Lower leg skin (tissue), 4 donors: ENCODE results near the gene DOK7. TPM values are rescaled to one million over a fixed set of nuclear protein-coding genes. Genes with fewer than 3 reads are reported as not detected.

Source experiments
- DNase-seq, 2 donors: peaks; one replicate each; pipeline ENCODE4 v3.0.0-alpha.2; 2019; ENCODE audit warnings: low spot score in 2 of 2
- H3K4me3 ChIP-seq: fragments of 200-600 bp; sonication (generic); 2 replicates; pipeline ENCODE4 v1.5.1; 2017; ENCODE audit warnings: mild to moderate bottlenecking, low read depth; ENCODE audit not compliant: poor library complexity, severe bottlenecking
- CTCF ChIP-seq, 3 donors: fragments of 450-650 bp; IDR thresholded peaks; one replicate each; pipeline ENCODE4 v1.5.1; 2016; ENCODE audit warnings: antibody characterized with exemption in 3 of 3, mild to moderate bottlenecking in 3 of 3, moderate library complexity in 2 of 3
- POLR2A ChIP-seq, 2 donors: fragments of 450-650 bp; IDR thresholded peaks; one replicate each; pipeline ENCODE4 v1.6.1; 2016 to 2017; ENCODE audit warnings: antibody characterized with exemption in 2 of 2, mild to moderate bottlenecking in 1 of 2, moderate library complexity in 1 of 2
- WGBS, 2 donors: methylation state at CpG; one replicate each; pipeline ENCODE4 v1.1.5; 2018; 5-methylcytosine and 5-hydroxymethylcytosine counted together
- intact Hi-C: fragments of 100-400 bp; cut with DNase I; formaldehyde crosslinking; loops from one replicate; pipeline ENCODE4 v1.15.0; 2023; ENCODE audit warnings: low total_unique reads
- total RNA-seq, 4 donors: library from RNA; depleted of rRNA; stranded (reverse); fragments of >200 nt; gene quantifications; one replicate each; pipeline ENCODE4 v1.1.0, GENCODE V29; 2016

DOK7 gene
- total RNA-seq, 4 donors from 2014 or later = 1.9 to 9.8 (median 5.9) TPM

- H3K4me3 ChIP-seq = no peak overlapping the region
- WGBS, 2 donors = 86 to 91% methylated on average over 19 to 23 of the region's 23 CpGs
- DNase-seq = no peak
- TF ChIP-seq CTCF (IDR thresholded peaks at IDR 0.05) (no peak), POLR2A (IDR thresholded peaks at IDR 0.05) (no peak)
- intact Hi-C loops = no loop called here
Observed at GRCh38 chr4:3471098-3471760, 8.1 kb downstream of the DOK7 start.

- intact Hi-C loops = no loop called here
- 90 to 95% methylated on average over 14 to 15 of the region's 15 CpGs for WGBS, 2 donors
Observed at GRCh38 chr4:3471886-3472285, 8.8 kb downstream of the DOK7 start.

DNA sequence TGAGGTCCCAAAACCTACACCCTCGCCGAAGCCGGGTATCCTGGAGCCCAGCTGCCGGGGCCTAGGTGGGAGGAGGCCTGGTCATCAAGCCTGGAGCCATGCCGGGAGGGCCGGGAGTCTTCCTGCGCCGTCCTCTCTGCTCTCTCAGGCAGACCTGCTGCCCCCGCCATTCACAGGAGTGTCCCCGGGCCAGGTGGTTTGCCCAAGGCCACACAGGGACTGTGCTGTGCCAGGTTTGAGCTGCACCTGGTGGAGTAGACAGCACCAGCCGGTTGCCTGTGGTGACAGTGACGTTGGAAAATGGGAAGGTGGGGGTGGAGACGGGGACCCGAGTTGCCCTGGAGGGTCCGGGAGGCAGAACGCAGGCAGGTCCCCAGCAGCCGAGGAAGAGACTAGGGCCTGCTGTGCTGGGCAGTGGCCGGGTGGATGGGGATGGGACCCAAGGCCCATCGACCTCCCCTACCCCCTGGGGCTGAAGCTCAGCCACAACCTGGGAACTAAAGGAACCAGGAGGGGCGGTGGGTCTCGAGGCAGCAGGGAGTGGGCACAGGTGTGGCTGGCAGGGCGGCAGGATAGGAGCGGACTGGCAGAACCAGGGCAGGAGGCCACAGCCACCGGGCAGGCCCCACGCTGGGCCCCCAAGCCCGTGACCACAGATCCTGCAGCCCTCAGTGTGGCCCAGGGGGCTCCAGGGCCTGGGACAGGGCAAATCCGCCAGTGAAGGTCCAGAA is 9.5 kb downstream of the DOK7 start:
- H3K4me3 ChIP-seq = no peak overlapping the region
- DNase-seq = no peak
- intact Hi-C loops = no loop called here
- no peak for TF ChIP-seq POLR2A (IDR thresholded peaks at IDR 0.05)
- TF ChIP-seq CTCF (IDR thresholded peaks at IDR 0.05) = no peak
- WGBS, 2 donors = 85 to 88% methylated on average over 27 of the region's 27 CpGs

More at GRCh38 chr4:3471886-3472285, 8.8 kb downstream of the DOK7 start:
- DNase-seq = no peak
- no peak overlapping the region for H3K4me3 ChIP-seq
- no peak for TF ChIP-seq CTCF (IDR thresholded peaks at IDR 0.05)
- no peak for TF ChIP-seq POLR2A (IDR thresholded peaks at IDR 0.05)

GRCh38 chr4:3473181-3473950 is 10.3 kb downstream of the DOK7 start:
- TF ChIP-seq CTCF (IDR thresholded peaks at IDR 0.05) (no peak), POLR2A (IDR thresholded peaks at IDR 0.05) (no peak)
- WGBS, 2 donors = 69 to 71% methylated on average over 19 to 40 of the region's 41 CpGs
- DNase-seq = no peak
- no peak overlapping the region for H3K4me3 ChIP-seq
- intact Hi-C loops = no loop called here

DNA sequence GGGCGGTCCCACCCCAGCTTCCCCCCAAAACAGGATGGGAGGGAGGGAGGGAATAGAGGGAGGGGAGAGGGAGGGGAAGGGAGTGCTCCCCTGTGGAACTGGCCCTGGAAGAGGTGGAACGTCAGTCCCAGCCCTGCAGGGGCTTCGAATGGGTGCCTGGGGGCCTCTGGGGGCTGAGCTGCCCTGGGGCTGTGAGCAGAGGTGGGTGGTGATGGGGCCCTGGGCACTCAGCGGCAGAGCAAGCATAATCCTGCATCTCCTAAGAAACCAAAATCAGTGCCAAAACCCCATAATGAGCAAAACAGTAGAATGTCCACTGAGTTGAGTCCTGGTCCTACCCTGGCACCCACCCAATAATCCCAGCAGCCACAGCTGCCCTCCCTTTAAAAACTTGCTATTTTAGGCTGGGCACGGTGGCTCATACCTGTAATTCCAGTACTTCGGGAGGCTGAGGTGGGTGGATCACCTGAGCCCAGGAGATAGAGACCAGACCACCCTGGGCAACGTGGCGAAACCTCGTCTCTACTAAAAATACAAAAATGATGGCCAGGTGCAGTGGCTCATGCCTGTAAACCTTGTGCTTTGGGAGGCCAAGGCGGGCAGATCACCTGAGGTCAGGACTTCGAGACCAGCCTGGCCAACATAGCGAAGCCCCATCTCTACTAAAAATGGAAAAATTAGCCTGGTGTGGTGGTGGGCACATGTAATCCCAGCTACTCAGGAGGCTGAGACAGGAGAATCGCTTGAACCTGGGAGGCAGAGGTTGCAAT is 11.1 kb downstream of the DOK7 start:
- no peak overlapping the region for H3K4me3 ChIP-seq
- intact Hi-C loops = no loop called here
- DNase-seq = no peak
- 74 to 78% methylated on average over 13 of the region's 13 CpGs for WGBS, 2 donors
- TF ChIP-seq CTCF (IDR thresholded peaks at IDR 0.05) (no peak), POLR2A (IDR thresholded peaks at IDR 0.05) (no peak)
